K562 (cell line): ENCODE measurements around the gene TP73. TPM values are rescaled to one million over a fixed set of nuclear protein-coding genes. Genes with fewer than 3 reads are reported as not detected.
A peak's percentile ranks its signal among the peaks of the same experiment; 100 is the strongest.

Experiments
- ATAC-seq: fragments of 200-7000 bp; cut with Tn5 transposase; 3 replicates; pipeline ENCODE4 v1.9.1; 2020; ENCODE audit warnings: moderate library complexity
- BruUV-seq: library from RNA; stranded (reverse); fragments of 400-500 nt; replicated peaks from 2 replicates; lab custom pipeline; 2021; lab: Mats Ljungman, UMichigan
- CTCF ChIA-PET: fragments of 300-600 bp; formaldehyde crosslinking; extraction: SDS; loops from one replicate; lab custom pipeline; 2021; ENCODE audit warnings: low intra/inter-chr PET ratio; lab: Yijun Ruan, JAX
- POLR2A ChIA-PET: fragments of 300-600, 350-650 bp; sonication (Branson Sonifier 250); formaldehyde crosslinking; extraction: SDS; loops from one replicate; lab custom pipeline; 2021; ENCODE audit warnings: antibody characterized with exemption, inconsistent platforms; lab: Yijun Ruan, JAX
- DNase-seq, 4 experiments: peaks; one replicate each; pipeline versions ENCODE4 v3.0.0 to v3.0.0-alpha.2; 2011 to 2018; ENCODE audit warnings: low spot score in 3 of 4, mixed read lengths in 3 of 4; ENCODE audit errors: extremely low read depth in 1 of 4
- FAIRE-seq: peaks from 2 replicates; lab custom pipeline; 2011; peaks lifted over from hg19 to GRCh38; lab: Jason Lieb, UNC
- H2AFZ ChIP-seq: 2 replicates; pipeline ENCODE4 v1.6.0; 2011; ENCODE audit warnings: low read depth, low read length, control low read depth, inconsistent platforms
- H3K27ac ChIP-seq: fragments of 200-600 bp; 3 replicates; pipeline ENCODE4 v1.8.0; 2011; ENCODE audit warnings: low read depth, mild to moderate bottlenecking, control low read depth, inconsistent platforms, low read length, moderate library complexity, mixed read lengths; ENCODE audit errors: extremely low read depth
- H3K27me3 ChIP-seq, 2 experiments: fragments of 300-600 bp in 1 of 2; 2 replicates in 1 of 2; 3 replicates in 1 of 2; pipeline versions ENCODE4 v1.6.0 to v1.8.0; 2011; ENCODE audit warnings: inconsistent platforms in 2 of 2, low read length in 2 of 2, mild to moderate bottlenecking in 1 of 2, mixed read lengths in 1 of 2, moderate library complexity in 1 of 2; ENCODE audit not compliant: control insufficient read depth in 2 of 2, insufficient read depth in 2 of 2
- H3K36me3 ChIP-seq: fragments of 300-600 bp; 3 replicates; pipeline ENCODE4 v1.8.0; 2011; ENCODE audit warnings: mild to moderate bottlenecking, low read length, inconsistent platforms; ENCODE audit not compliant: control insufficient read depth, insufficient read depth
- H3K4me1 ChIP-seq, 2 experiments: fragments of 200-600 bp in 1 of 2; replicated peaks in 1 of 2; 2 replicates in 1 of 2; 3 replicates in 1 of 2; pipeline versions ENCODE4 v1.5.1 to v1.8.0; 2011; ENCODE audit warnings: inconsistent platforms in 2 of 2, low read length in 2 of 2, mild to moderate bottlenecking in 1 of 2, mixed read lengths in 1 of 2, moderate library complexity in 1 of 2; ENCODE audit not compliant: control insufficient read depth in 2 of 2, insufficient read depth in 2 of 2
- H3K4me2 ChIP-seq: 2 replicates; pipeline ENCODE4 v1.6.1; 2011; ENCODE audit warnings: low read length, control low read depth, inconsistent platforms, mixed read lengths; ENCODE audit not compliant: insufficient read depth
- H3K4me3 ChIP-seq: fragments of 200-600 bp; sonication (generic), shearing (Covaris generic); 2 replicates; pipeline ENCODE4 v1.5.1; 2016; ENCODE audit warnings: control low read depth, inconsistent platforms
- H3K79me2 ChIP-seq: fragments of 200-600 bp; 3 replicates; pipeline ENCODE4 v1.8.0; 2011; ENCODE audit warnings: low read length, inconsistent platforms; ENCODE audit not compliant: control insufficient read depth, insufficient read depth
- H3K9ac ChIP-seq, 2 experiments: 2 replicates each; pipeline versions ENCODE4 v1.6.0 to v1.6.1; 2011; ENCODE audit warnings: low read depth in 2 of 2, low read length in 2 of 2, control low read depth in 1 of 2, inconsistent platforms in 1 of 2, mild to moderate bottlenecking in 1 of 2, mixed read lengths in 1 of 2; ENCODE audit not compliant: insufficient read depth in 1 of 2
- H3K9me1 ChIP-seq: one replicate; pipeline ENCODE4 v1.6.0; 2011; ENCODE audit warnings: inconsistent platforms, mild to moderate bottlenecking, low read length, moderate library complexity; ENCODE audit not compliant: control insufficient read depth, insufficient read depth
- H3K9me3 ChIP-seq: replicated peaks from 2 replicates; pipeline ENCODE4 v1.5.1; 2011; ENCODE audit warnings: low read depth, low read length, inconsistent platforms; ENCODE audit not compliant: control insufficient read depth, insufficient read depth
- H4K20me1 ChIP-seq: replicated peaks from 2 replicates; pipeline ENCODE4 v1.6.1; 2011; ENCODE audit warnings: low read length, inconsistent platforms, mixed read lengths; ENCODE audit not compliant: control insufficient read depth, insufficient read depth
- GABPB1 ChIP-seq: sonication (generic); formaldehyde crosslinking; IDR thresholded peaks from 2 replicates; pipeline ENCODE4 v1.8.0; 2022; ENCODE audit warnings: mild to moderate bottlenecking, missing genetic modification reagents
- HMGN3 ChIP-seq: IDR thresholded peaks from 2 replicates; pipeline ENCODE4 v1.6.1; 2011; ENCODE audit warnings: borderline replicate concordance, low read depth, mild to moderate bottlenecking, mixed read lengths, low read length; ENCODE audit not compliant: insufficient read length; ENCODE audit errors: extremely low read depth
- KLF10 ChIP-seq: fragments of 250-450 bp; sonication (Bioruptor Pico); IDR thresholded peaks from 2 replicates; pipeline ENCODE4 v1.6.1; 2021; ENCODE audit warnings: matching md5 sums
- NFIC ChIP-seq: fragments of 450-650 bp; IDR thresholded peaks from 2 replicates; pipeline ENCODE4 v1.6.1; 2017; ENCODE audit warnings: mild to moderate bottlenecking, inconsistent platforms
- NFYB ChIP-seq: IDR thresholded peaks from 2 replicates; pipeline ENCODE4 v1.6.1; 2011; ENCODE audit warnings: mild to moderate bottlenecking, moderate library complexity; ENCODE audit not compliant: insufficient read length; ENCODE audit errors: extremely low read depth
- POLR2G ChIP-seq: fragments of 200-400 bp; formaldehyde crosslinking; IDR thresholded peaks from 2 replicates; pipeline ENCODE4 v1.6.1; 2017; ENCODE audit warnings: low read depth, mild to moderate bottlenecking, antibody characterized with exemption, low read length, moderate library complexity
- RBFOX2 ChIP-seq: fragments of 200-400 bp; formaldehyde crosslinking; IDR thresholded peaks from 2 replicates; pipeline ENCODE4 v1.6.1; 2017; ENCODE audit warnings: low read depth, mild to moderate bottlenecking, low read length, moderate library complexity
- XRCC5 ChIP-seq: fragments of 200-400 bp; formaldehyde crosslinking; IDR thresholded peaks from 2 replicates; pipeline ENCODE4 v1.6.1; 2017; ENCODE audit warnings: low read depth, mild to moderate bottlenecking, low read length
- WGBS: fragments of 100-300 bp; shearing (Covaris generic); methylation state at CpG from one replicate; pipeline ENCODE4 v1.1.6; 2016; ENCODE audit warnings: low coverage, mixed read lengths; ENCODE audit not compliant: insufficient coverage; ENCODE audit errors: missing lambda C conversion rate; 5-methylcytosine and 5-hydroxymethylcytosine counted together
- in situ Hi-C: fragments of 300-500 bp; cut with MboI; formaldehyde crosslinking; loops from 4 replicates; pipeline ENCODE4 v1.15.0; 2018; ENCODE audit warnings: inconsistent platforms, mixed read lengths
- intact Hi-C: fragments of 100-400 bp; cut with micrococcal nuclease; formaldehyde crosslinking; loops from 2 replicates; pipeline ENCODE4 v1.14.2; 2022
- polyA plus RNA-seq, 8 experiments: library from polyadenylated mRNA; depleted of rRNA in 4 of 8; stranded (reverse) in 5 of 8; unstranded in 3 of 8; fragments of >200 nt; fragmentation: Nextera tagmentation in 2 of 8; fragmentation: Illumina TruSeq in 1 of 8; extraction: Ambion mirVana in 2 of 8; extraction: Trizol in 1 of 8; gene quantifications; 2 replicates each; pipeline versions ENCODE4 v1.2.1 to v1.2.3, GENCODE V29; 2011 to 2014; ENCODE audit warnings: inconsistent platforms in 1 of 8, missing spikeins in 1 of 8
- total RNA-seq, 7 experiments: library from RNA; depleted of rRNA in 6 of 7; stranded (reverse); fragments of >200 nt in 6 of 7; fragmentation: Illumina TruSeq in 2 of 7; extraction: Trizol in 2 of 7; gene quantifications; 2 replicates each; pipeline versions ENCODE4 v1.2.1 to v1.2.3, GENCODE V29; 2011 to 2021; ENCODE audit warnings: low replicate concordance in 1 of 7
- TF ChIP-seq, protein P1 (sequence below): fragments of 450-650 bp; conservative IDR thresholded peaks from 2 replicates; pipeline ENCODE4 v1.6.1; 2016; ENCODE audit warnings: missing genetic modification characterization, low read depth, mild to moderate bottlenecking, missing compliant biosample characterization, moderate library complexity
- TF ChIP-seq, protein P2 (sequence below): sonication (generic); formaldehyde crosslinking; IDR thresholded peaks from 2 replicates; pipeline ENCODE4 v1.8.0; 2022; ENCODE audit warnings: missing genetic modification reagents, mild to moderate bottlenecking, borderline replicate concordance

The TP73 gene
- total and polyA plus RNA-seq, 9 of the 15 experiments (the other 6 are each of a cell fraction or from before 2014, with no cell fraction given), result 0.07 to 1.6 (median 0.40) TPM; not detected in 2

DNA sequence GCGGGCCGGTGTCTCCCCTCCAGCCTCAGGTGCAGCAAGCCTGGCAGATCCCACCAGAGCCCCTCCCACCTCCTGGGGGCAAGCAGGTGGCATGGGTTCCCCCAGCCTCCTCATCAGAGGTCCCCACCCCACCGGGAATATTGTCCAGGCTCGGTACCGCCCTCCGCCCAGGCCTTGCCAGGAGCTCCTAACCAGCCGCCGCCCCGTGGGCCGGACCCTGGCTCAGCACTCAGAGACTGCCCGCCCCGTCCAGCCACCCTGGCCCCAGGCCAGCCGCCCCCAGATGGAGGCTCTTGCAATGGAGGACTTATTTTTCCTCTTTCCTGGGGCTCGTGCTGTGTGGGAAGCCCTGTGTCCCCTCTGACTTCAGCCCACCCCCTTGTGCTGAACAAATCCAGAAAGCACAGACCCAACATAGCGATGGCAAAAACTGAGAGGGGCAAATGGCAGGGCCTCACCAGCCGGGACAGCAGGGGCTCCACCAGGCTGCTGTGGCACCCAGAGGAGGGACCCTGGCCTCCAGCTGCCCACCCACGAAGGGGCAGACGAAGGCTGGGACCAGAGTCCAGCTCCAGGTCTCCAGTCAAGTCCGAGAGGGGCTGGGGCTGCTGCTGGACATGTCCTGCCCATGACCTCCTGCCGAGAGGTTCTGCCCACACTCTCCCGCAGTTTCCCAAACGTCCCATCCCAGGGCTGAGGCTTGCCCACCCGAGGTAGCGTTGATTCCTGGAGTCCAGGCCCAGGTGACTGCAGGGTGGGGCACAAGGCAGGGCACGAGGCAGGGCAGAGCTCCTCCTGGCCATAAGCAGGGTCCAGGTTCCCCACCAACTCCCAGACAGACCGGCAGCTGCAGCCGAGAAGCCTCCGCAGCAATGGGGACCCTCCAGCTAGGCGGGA is 48.5 kb upstream of the TP73 start:
- CTCF ChIA-PET, result no interaction called here
- POLR2A ChIA-PET, result no interaction called here

More for the DNA sequence above, 48.5 kb upstream of the TP73 start:
- peaks cover 5 to 71% of the 10 kb centered on the region in 2 experiments; a peak in 3 of 5 replicates for H3K27me3 ChIP-seq
- WGBS, result 15% methylated on average over 28 of the region's 29 CpGs
- peaks cover 6 to 42% of the 10 kb centered on the region in 2 experiments; a peak in 3 of 5 replicates for H3K4me1 ChIP-seq
- TF ChIP-seq KLF10, result no peak
- TF ChIP-seq GABPB1 (CRISPR knock-in tag), result 0 out of 2 replicates have a peak, but pooled peaks have one; percentile 19
- peak; percentile 19 for TF ChIP-seq HMGN3
- peak; percentile 63 for TF ChIP-seq NFIC
- no peak for TF ChIP-seq NFYB
- TF ChIP-seq, protein P1, sequence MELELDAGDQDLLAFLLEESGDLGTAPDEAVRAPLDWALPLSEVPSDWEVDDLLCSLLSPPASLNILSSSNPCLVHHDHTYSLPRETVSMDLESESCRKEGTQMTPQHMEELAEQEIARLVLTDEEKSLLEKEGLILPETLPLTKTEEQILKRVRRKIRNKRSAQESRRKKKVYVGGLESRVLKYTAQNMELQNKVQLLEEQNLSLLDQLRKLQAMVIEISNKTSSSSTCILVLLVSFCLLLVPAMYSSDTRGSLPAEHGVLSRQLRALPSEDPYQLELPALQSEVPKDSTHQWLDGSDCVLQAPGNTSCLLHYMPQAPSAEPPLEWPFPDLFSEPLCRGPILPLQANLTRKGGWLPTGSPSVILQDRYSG (tag), result no peak
- peak; percentile 70 for TF ChIP-seq RBFOX2
- TF ChIP-seq, protein P2, sequence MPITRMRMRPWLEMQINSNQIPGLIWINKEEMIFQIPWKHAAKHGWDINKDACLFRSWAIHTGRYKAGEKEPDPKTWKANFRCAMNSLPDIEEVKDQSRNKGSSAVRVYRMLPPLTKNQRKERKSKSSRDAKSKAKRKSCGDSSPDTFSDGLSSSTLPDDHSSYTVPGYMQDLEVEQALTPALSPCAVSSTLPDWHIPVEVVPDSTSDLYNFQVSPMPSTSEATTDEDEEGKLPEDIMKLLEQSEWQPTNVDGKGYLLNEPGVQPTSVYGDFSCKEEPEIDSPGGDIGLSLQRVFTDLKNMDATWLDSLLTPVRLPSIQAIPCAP (CRISPR knock-in tag), result no peak
- no peak for TF ChIP-seq XRCC5
- TF ChIP-seq POLR2G, result peak; percentile 53
- intact Hi-C loops, result no loop called here
- no peak overlapping the region; a peak in 1 of 4 replicates for H3K9ac ChIP-seq
- DNase-seq (no peak), FAIRE-seq (no peak), ATAC-seq (peak; percentile 3)
- H3K9me1 ChIP-seq, result no peaks in the 10 kb centered on the region
- H2AFZ ChIP-seq, result no peak overlapping the region
- H3K27ac ChIP-seq, result no peak overlapping the region
- BruUV-seq, result no TSS peak
- no peak overlapping the region; the same call in 1 of the 2 replicates for H3K4me3 ChIP-seq
- H4K20me1 ChIP-seq, result peaks cover 14% of the 10 kb centered on the region
- no peaks in the 10 kb centered on the region for H3K79me2 ChIP-seq
- no peak overlapping the region for H3K4me2 ChIP-seq
- H3K36me3 ChIP-seq, result no peaks in the 10 kb centered on the region
- no peaks in the 10 kb centered on the region for H3K9me3 ChIP-seq
- in situ Hi-C loops, result no loop called here
